Bone marrow (tissue), 2 donors: Measurements from ENCODE around the gene ROMO1.
"Not testable (repeated sequence)": the region's sequence is repeated elsewhere in the genome, so short reads cannot be mapped to it uniquely, and the experiment has no call there.

Experiments used
- DNase-seq, 2 donors: peaks; one replicate each; lab custom pipeline; 2025; lab: John Stamatoyannopoulos, UW

Gene ROMO1

DNA sequence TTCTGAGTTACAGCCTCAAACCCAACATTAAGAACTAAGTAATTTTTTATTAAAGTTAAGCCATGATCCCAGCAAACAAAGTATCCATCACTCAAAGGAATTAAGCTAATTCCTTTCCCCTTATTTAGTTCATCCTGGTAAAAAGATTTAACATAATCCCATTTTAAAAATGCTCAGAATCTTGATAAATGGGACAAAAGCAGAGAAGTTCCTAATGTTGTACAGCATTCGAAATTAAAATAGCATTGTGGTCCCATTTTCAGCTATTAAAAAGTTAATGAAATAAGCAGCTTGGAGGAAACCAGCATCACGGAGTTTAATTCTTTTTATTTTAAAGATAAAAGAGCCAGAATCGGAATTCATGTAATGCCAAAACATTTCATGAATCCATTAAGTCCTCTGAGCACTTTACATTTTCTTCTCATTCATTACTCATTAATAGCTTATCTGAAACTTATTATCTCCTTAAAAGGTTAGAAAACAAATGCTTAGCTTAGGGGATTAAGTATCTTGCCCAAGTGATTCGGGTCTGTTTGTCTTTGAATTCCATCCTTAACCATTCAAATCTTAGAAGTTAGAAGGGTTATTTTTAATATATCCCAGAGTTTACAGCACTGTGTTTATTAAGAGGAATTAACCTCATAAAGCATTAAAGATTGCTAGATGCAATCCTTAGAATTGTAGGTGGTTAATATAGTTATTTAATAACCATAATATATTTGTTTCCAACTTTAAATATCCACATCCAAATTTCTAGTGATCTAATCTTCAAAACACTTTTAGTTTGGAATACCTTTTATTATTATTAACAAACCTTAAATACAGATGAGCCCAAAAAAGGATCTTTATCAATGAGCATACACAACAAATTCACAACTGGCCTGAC is 31.6 kb downstream of the ROMO1 start:
- DNase-seq, result no peak

DNA sequence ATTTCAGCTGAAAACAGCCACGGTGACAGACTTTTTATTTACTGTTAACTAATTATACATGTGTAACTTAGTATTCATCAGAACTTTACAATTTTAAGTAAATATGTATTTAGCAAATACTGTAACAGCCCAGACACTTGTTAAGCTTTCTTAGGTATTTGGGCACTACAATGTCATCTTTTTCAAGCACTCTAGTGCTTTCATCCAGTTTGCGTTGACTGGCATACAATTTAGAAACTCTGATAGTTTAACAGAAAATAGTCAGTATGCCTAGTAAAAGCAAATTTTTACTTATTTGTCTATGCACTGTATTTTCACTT is 32.2 kb downstream of the ROMO1 start:
- no peak for DNase-seq

DNA sequence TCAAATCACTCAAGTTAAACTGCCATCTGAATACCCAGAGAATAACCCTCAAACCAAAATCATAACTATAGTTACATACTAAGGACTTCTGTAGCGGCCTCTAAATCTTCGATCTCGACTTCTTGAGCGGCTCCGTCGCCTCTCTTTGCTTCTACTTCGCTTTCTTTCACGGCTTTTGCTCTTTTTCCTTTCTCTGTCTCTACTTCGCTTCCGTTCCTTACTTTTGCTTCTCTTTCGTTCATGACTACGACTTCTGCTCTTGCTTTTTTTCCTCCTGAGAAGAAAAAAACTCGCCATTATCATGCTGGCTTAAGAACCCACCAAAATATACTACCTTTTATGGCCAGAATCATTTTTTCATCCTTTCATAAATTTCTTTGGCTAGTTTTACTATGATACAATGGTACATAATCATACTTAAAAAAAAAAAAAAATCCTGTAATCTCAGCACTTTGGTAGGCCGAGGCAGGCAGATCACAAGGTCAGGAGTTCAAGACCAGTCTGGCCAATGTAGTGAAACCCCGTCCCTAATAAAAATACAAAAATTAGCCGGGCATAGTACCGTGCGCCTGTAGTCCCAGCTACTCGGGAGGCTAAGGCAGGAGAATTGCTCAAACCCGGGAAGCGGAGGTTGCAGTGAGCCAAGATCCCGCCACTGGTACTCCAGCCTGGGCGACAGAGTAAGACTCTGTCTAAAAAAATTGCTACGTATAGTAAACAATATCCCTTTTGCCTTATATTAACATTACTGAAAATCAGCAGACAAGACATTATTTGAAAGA is 32.8 kb downstream of the ROMO1 start:
- DNase-seq, result no peak

DNA sequence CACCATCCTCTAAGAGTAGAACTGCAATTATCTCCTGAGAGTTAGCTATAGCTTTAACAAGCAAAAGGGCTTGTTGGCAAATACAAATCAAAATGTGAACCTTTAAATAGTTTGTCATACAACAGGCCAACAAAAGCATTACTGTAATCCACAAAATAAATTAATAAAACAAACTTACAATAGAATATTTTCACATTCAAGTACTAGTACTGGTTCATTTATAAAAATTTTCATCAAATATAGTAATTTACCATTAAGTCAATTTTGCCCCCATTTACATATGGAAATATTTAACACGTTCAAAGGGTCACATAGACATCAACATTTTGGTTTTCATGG is 33.4 kb downstream of the ROMO1 start:
- no peak for DNase-seq

DNA sequence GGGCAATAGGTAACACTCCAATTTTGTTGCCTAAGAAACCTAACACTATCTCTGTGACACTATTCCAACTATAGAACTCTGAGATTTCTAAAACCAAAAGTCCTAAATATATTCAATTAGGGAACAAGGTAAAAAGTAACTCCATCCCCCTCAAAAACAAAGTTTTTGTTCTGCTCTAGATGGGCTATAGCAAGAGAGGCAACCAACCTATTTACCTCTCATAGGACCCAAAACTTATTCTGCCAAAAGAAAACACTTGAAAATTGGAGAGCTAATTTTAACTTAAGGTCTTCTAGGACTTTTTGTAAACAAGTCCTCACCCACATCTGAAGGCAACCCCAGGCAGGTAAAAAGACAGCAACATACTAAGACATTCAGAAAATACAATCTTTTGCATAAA is 35.2 kb downstream of the ROMO1 start:
- no peak for DNase-seq

DNA sequence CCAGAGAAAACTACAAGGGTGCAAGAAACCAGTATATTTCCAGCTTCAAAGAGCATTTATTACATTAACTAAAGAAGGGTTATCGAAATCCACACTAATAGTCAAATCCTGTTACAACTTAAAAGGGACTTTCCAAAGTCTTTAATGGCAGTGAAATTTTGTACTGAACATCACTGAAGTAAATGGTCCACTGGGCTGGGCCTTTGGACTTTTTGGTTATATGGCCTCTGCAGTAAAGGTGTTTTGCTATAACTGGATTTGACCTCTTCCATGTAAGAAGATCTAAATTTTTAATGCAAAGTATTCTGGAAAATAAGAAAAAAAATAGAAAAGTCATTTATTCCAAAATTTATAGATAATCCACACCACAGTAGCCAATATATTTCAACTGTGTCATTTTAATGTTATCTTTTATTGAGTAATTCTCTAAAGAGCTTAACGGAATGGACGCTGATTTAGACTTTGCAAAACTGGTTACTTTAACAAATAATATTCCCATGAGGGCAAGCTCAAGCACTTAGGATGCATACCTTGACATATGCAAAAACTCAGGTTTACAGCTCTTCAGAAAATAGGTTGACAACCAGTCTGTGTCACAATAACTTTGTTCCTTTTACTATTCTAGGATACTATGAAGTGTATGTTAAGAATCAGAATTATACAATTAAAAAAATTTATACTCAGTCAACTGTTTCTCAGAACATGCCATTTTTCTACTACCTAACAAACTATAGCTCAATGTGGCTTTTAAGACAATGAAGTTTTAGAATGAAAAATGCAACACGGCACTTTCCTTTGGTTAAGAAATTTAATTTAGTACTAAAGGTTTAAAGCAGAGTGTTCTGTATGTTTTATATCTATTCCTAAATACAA is 35.8 kb downstream of the ROMO1 start:
- DNase-seq, result no peak

DNA sequence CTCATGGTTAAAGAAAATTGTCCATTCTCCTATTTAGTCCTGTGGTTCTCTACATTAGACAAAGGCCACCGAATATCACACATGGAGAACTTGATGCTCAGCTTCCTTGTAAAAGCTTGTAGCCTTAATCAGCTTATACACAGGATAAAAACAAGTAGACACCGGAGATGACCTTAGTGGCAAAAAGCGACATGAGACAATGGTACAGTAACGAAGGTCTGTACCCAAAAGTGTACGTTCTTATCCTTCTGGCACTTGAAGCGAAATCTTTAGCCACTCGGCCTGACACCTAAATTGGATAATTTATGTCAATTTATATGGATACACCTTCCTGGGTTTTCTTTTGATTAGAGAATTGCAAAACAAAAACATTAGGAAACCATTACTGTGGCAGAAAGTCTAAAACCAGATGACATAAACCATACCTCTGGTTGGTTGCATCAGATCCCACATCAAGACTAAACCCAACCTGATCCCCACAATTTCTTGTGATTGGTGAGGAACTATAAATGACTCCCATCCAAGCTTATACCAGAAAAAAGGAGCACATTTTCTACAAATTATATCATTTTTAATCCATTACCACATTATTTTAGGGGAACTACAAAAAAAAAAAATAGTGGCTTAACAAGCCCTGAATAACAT is 36.7 kb downstream of the ROMO1 start:
- DNase-seq, result no peak

DNA sequence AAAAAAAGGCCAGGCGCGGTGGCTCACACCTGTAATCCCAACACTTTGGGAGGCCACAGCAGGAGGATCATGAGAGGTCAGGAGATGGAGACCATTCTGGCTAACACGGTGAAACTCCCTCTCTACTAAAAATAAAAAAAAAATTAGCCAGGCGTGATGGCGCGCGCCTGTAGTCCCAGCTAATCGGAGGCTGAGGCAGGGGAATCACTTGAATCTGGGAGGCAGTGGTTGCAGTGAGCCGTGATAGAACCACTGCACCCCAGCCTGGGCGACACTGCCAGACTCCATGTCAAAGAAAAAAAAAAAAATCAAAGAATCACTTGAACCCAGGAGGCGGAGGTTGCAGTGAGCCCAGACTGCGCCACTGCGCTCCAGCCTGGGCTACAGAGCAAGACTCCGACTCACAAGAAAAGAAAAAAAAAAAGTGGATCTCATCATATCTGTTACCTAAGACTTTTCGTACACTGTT is 38.7 kb downstream of the ROMO1 start:
- DNase-seq, result no peak

DNA sequence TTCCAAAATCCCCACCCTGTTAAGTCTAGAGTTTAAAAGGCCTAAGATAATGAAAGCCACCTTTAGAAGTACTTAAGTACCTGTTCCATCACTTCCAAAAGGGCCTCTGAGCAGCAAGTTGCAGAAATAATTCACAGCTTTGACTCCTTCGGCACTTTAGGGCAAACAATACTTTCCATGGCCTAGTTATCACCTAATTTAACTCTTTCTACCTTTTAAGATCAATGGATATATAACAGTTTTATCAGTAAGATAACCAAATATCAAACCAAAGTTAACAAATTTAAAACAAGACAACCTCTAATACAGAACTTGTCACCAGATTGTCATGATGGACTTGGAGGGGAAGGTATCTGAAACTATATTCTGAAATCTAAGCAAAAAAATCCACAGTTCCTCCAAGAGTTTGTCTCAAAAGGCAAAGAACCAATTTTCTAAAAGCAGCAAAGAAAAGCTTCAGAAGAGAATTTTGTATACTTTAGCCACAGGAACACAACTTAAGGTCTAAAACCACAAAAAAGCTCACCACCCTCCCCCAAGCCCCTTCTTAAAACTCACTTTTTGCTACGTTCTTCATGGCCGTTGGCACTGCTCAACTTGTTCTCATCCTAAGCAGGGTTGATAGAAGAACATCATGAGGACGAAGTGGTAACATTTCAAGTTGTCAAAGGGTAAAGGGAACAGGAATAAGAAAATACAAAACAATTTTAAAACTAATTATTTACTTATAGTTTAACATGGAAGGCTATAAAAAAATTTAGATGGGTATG is 39.4 kb downstream of the ROMO1 start:
- no peak for DNase-seq

DNA sequence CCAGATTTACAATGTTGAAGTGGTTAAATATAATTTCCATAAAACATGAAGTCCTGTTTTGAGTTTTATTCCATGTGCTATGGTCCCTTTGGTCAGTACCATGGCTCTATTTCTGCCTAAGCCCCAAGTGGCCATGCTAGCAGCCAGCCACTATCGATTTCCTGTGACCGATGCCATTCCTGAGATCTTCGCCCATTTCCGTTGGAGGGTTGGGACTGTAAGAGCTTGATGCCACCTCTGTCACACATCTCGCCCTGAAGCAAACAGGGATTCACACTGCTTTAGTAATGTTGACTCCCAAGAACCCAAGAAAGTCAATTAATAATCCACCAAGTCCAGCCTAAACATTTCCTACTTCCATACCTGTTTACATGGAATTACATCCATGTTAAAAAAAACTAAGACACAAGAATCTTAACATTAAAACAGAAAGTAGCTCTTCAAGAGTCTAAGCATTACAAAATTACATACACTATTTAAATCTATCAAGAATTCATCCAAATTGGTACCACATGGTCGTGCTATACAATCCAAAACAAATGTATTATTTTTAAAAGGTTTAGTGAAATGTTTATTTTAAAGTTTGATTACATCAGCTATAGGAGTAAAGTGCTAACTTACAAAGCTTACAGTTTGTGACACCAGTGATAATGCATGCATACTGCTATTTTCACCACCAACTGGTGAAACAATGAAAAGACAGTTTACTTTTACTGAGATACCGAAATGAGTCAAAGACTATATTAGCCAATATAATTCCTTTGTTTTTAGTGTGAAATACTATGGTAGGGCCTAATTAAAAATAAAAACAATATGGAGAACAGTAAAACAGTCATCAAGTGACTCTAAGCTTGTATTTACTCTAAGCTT is 40.3 kb downstream of the ROMO1 start:
- DNase-seq, result no peak

DNA sequence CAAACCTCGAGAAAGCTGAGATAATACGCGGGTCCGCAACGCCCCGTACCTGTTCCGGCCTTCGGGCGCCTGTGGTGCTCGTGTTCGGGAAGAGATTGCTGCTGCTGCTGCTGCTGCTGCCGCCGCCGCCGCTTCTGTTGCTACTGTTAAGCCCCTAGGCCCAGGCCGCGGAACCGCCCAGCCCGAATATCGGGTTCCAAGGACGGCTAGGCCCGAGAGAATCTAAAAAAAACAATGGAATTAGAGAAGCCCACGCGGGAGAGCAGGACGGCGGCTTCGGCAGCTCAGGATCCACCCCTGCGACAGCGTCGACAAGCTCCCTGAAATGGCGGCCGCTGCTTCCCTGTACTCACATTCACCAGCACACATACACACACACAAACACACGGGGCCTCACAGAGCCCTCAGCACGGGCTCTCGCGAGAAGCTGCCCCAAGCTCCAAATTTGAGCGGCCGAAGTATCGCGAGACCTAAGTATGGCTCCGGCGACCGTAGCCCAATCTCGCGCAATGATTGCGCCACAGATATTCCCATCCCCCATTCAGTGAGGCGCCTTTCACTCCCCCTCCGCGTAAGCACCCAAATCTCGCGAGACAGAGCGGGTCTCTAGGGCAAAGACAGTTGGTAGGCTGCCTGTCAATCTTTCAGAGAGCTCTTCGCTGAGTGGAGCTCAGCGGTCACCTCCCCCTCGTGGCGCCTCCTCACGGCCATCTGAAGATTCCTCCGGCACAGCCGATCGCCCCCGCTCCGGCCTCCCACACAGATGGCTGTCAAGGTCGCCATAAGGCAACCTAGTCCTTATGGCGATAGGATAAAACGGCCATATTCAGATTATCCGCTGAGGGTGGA is 42.9 kb downstream of the ROMO1 start, which contains the start of gene RBM39:
Gene RBM39, minus strand, starts transcription at position 369 of the 849 bp plus-strand sequence. CDS start 1,386 bp downstream, outside the sequence.
- peak; percentile 97 to 100 for DNase-seq

DNA sequence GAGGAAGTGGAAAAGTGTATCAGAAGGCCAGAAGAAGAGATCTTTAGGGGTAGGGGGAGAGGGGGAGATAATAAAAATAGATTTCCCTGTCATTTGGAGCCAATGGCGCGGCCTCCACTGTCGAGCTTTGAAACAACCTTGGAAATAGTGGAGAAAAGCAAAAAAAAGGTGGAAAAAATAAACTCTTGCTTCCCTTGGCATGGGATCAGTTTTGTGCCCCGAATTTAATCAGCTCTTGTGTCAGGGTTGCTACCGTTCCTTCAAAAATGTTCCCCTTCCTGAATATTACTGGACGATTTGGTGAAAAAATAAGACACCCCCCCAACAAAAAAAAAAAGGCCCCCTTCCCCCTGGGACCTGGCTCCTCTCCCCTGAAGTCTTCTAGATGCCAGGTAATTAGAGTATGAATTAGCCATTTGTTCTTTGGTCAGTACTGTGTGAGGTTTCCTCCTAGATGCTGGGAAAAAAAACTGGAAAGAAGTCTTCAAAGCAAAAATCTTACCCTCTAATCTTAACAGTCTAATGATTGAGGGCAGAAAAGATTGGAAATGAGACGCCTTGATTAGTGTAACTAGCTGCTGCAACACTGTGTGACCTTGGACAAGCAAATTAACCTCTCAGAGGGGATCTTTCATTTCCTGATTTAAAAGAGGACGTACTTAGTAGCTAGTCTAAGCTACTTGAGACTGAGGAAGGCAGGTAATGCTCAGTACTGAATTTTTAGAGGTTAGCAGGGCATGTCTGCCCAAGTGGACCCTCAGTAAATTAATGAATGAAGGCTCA is 43.7 kb downstream of the ROMO1 start:
- DNase-seq, result peak in 1 of 2 donors; percentile 19

DNA sequence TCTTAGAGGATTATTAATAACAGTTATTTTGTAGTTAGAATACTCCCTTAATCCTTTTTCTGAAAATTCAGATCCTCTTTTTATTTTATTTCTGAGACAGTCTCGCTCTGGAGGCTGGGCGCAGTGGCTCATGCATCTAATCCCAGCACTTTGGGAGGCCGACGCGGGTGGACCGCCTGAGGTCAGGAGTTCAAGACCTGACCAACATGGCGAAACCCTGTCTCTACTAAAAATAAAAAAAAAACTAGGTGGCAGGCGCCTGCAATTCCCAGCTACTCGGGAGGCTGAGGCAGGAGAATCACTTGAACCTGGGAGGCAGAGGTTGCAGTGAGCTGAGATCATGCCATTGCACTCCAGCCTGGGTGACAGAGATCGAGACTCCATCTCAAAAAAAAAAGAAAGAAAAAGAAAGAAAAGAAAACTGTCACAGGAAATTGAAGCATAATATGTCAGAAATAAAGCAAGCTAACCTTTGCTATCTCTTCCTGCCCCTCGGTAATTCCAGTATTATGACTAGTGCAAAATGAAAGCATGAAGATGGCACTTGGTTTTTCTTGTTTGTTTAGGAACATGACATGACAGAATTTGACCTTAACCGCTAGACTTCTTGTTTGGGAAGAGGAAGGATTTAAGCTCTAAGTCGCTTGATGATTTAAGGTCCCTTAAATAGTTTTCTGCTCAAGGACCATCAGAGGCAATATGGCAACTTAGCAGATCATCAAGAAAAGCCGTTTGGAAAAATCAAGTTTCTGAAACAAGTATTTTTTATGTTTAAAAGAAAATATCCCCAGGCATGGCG is 44.7 kb downstream of the ROMO1 start:
- peak; percentile 3 to 80 for DNase-seq

DNA sequence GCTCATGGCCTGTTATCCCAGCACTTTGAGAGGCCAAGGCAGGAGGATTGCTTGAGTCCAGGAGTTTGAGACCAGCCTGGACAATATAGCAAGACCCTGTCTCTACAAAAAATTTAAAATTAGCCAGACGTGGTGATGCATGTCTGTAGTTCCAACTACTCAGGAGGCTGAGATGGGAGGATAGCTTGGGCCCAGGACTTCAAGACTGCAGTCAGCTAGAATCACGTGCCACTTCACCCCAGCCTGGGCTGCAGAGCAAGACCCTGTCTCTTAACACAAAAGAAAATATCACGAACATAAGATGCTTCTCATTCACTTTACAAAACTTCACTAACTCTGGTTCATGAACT is 45.3 kb downstream of the ROMO1 start:
- DNase-seq, result not testable (repeated sequence)
